Right lobe of liver (tissue), 6 donors: Measurements from ENCODE around the gene CELF2. TPM values are rescaled to one million over a fixed set of nuclear protein-coding genes. Genes with fewer than 3 reads are reported as not detected.

Source experiments
- ATAC-seq, 4 donors: fragments of 200-7000 bp; cut with Tn5 transposase; one replicate each; pipeline ENCODE4 v1.9.1; 2020; ENCODE audit warnings: mild to moderate bottlenecking in 4 of 4, moderate library complexity in 4 of 4
- DNase-seq, 3 donors: peaks; one replicate each; pipeline ENCODE4 v3.0.0-alpha.2; 2020
- H3K27ac ChIP-seq, 3 donors: fragments of 200-600 bp; one replicate each; pipeline ENCODE4 v1.8.0; 2022
- H3K27me3 ChIP-seq, 2 donors: fragments of 200-600 bp; one replicate each; pipeline ENCODE4 v1.8.0; 2022
- H3K36me3 ChIP-seq, 4 donors: fragments of 200-600 bp; sonication (generic) in 1 of 4; one replicate each; pipeline versions ENCODE4 v1.5.1 to v1.8.0; 2017 to 2022; ENCODE audit warnings: control low read depth in 1 of 4
- H3K4me1 ChIP-seq, 4 donors: fragments of 200-600 bp; sonication (generic) in 1 of 4; one replicate each; pipeline versions ENCODE4 v1.5.1 to v1.8.0; 2017 to 2022; ENCODE audit warnings: control low read depth in 1 of 4
- H3K4me3 ChIP-seq, 3 donors: fragments of 200-600 bp; one replicate each; pipeline ENCODE4 v1.8.0; 2022
- H3K9me3 ChIP-seq, 4 donors: fragments of 200-600 bp; sonication (generic) in 1 of 4; one replicate each; pipeline versions ENCODE4 v1.5.1 to v1.8.0; 2017 to 2022; ENCODE audit warnings: control low read depth in 1 of 4
- CTCF ChIP-seq, 4 donors: fragments of 200-600 bp in 3 of 4; fragments of 450-650 bp in 1 of 4; IDR thresholded peaks; one replicate each; pipeline versions ENCODE4 v1.5.1 to v1.8.0; 2016 to 2022; ENCODE audit warnings: antibody characterized with exemption in 4 of 4, mild to moderate bottlenecking in 2 of 4
- POLR2A ChIP-seq: fragments of 450-650 bp; IDR thresholded peaks from one replicate; pipeline ENCODE4 v1.6.1; 2017; ENCODE audit warnings: antibody characterized with exemption, mild to moderate bottlenecking
- WGBS: methylation state at CpG from one replicate; pipeline ENCODE4 v1.1.6; 2018; ENCODE audit warnings: low coverage, low lambda C conversion rate; ENCODE audit not compliant: insufficient coverage; ENCODE audit errors: missing lambda C conversion rate; 5-methylcytosine and 5-hydroxymethylcytosine counted together
- intact Hi-C, 2 donors: fragments of 100-400 bp; cut with DNase I; formaldehyde crosslinking; loops; one replicate each; pipeline versions ENCODE4 v1.11.2 to v1.14.1; 2022
- total RNA-seq, 6 experiments: library from RNA; depleted of rRNA in 2 of 6; stranded (reverse); fragments of >200 nt in 2 of 6; fragmentation: NEBNext Ultra II Directional in 3 of 6; extraction: Animal tissue kit (Norgen Biotek cat#: 25700) in 3 of 6; gene quantifications; one replicate each; pipeline versions ENCODE4 v1.1.0 to v1.2.4, GENCODE V29; 2016 to 2023
- donor health status: DM: no; HTN: yes; CAD: no.
- donor health status: DM: no; HTN: no; CAD: no.
- donor health status: DM: no; HTN: no; CAD: no.
- donor health status: DM: no; HTN: yes; CAD: no.
- donor health status: DM: no; HTN: yes; CAD: no.

CELF2 gene
- total RNA-seq, 6 experiments from 2014 or later = 2.4 to 6.2 (median 3.7) TPM

- Histone ChIP-seq H3K27ac (no peak overlapping the region), H3K36me3 (no peaks in the 10 kb centered on the region), H3K9me3 (no peaks in the 10 kb centered on the region), H3K4me3 (no peak overlapping the region), H3K27me3 (no peaks in the 10 kb centered on the region), H3K4me1 (no peaks in the 10 kb centered on the region)
- 61% methylated on average over 10 of the region's 10 CpGs for WGBS
- intact Hi-C loops = no loop called here
- TF ChIP-seq CTCF (IDR thresholded peaks at IDR 0.05) (no peak), POLR2A (no peak)
- DNase-seq (no peak), ATAC-seq (no peak)
Observed at GRCh38 chr10:11091517-11092102, 73.9 kb downstream of the CELF2 start.

GRCh38 chr10:11093771-11094736 lies 76.4 kb downstream of the CELF2 start:
- TF ChIP-seq POLR2A (no peak), CTCF (IDR thresholded peaks at IDR 0.05) (no peak)
- ATAC-seq = no peak
- 58% methylated on average over 10 of the region's 10 CpGs for WGBS
- no peaks in the 10 kb centered on the region for H3K27me3 ChIP-seq
- no peaks in the 10 kb centered on the region for H3K36me3 ChIP-seq
- H3K4me3 ChIP-seq = no peak overlapping the region
- no peaks in the 10 kb centered on the region for H3K4me1 ChIP-seq
- intact Hi-C loops = no loop called here
- no peak for DNase-seq
- no peaks in the 10 kb centered on the region for H3K9me3 ChIP-seq
- H3K27ac ChIP-seq = no peak overlapping the region

- WGBS = 49% methylated on average over 10 of the region's 12 CpGs
- Histone ChIP-seq H3K9me3 (no peaks in the 10 kb centered on the region), H3K27me3 (no peaks in the 10 kb centered on the region), H3K4me3 (no peak overlapping the region), H3K27ac (no peak overlapping the region), H3K4me1 (no peaks in the 10 kb centered on the region), H3K36me3 (no peaks in the 10 kb centered on the region)
- DNase-seq = no peak
- TF ChIP-seq CTCF (IDR thresholded peaks at IDR 0.05) (no peak), POLR2A (no peak)
- intact Hi-C loops = no loop called here
- no peak for ATAC-seq
Observed at GRCh38 chr10:11095374-11095801, 77.7 kb downstream of the CELF2 start.

GRCh38 chr10:11096422-11096821 lies 78.8 kb downstream of the CELF2 start:
- Histone ChIP-seq H3K4me3 (no peak overlapping the region), H3K9me3 (no peaks in the 10 kb centered on the region), H3K27ac (no peak overlapping the region), H3K27me3 (no peaks in the 10 kb centered on the region), H3K4me1 (no peaks in the 10 kb centered on the region), H3K36me3 (no peaks in the 10 kb centered on the region)
- intact Hi-C loops = no loop called here
- DNase-seq (no peak), ATAC-seq (no peak)
- TF ChIP-seq CTCF (IDR thresholded peaks at IDR 0.05) (no peak), POLR2A (no peak)
- 34% methylated on average over 3 of the region's 3 CpGs for WGBS
